GM10248 (cell line): Measurements from ENCODE around the gene EPOP.
"Not testable (repeated sequence)": the region's sequence is repeated elsewhere in the genome, so short reads cannot be mapped to it uniquely, and the experiment has no call there.

Experiments used
- CTCF ChIA-PET: fragments of 300-600 bp; sonication (Branson Sonifier 250); formaldehyde crosslinking; extraction: SDS; loops from one replicate; lab custom pipeline; 2021; ENCODE audit warnings: antibody characterized with exemption; lab: Yijun Ruan, JAX
- POLR2A ChIA-PET: fragments of 350-650 bp; sonication (Branson Sonifier 250); formaldehyde crosslinking; extraction: SDS; loops from one replicate; lab custom pipeline; 2020; ENCODE audit warnings: antibody characterized with exemption; lab: Yijun Ruan, JAX
- DNase-seq: peaks from one replicate; pipeline ENCODE4 v3.0.0; 2012; ENCODE audit errors: extremely low spot score
- TF ChIP-seq, protein P1 (sequence below): IDR thresholded peaks from 2 replicates; pipeline ENCODE4 v1.5.1; 2012; ENCODE audit warnings: mild to moderate bottlenecking, low read depth; ENCODE audit errors: extremely low read depth, missing control alignments, control extremely low read depth

The EPOP gene

DNA sequence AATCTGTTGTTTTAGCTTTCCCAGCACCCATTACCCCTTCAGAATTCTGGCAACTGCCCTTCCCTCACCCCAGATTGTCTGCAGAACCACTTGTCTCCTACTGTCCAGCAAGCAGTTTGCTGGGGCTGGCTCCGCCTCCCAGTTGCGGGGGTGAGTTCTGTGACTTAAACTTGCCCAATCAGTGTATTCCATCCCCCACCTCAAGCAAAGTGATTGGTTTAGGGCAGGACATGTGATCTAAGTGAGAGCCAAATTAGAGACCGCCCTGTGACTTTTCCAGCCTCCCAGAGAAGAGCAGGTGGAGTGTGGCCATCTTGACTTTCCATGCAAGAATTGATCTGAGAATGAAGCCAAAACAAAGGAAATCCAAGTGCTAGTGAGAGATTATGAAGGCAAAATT, 46.3 kb downstream of the EPOP start:
- POLR2A ChIA-PET, result no interaction called here
- CTCF ChIA-PET, result interaction anchor here (1.3 to 1.4 kb wide), 2 partner anchors 39 to 43 kb away, joined by 3 to 5 read pairs; no protein-coding TSS in a partner anchor
- DNase-seq, result no peak
- TF ChIP-seq, protein P1, sequence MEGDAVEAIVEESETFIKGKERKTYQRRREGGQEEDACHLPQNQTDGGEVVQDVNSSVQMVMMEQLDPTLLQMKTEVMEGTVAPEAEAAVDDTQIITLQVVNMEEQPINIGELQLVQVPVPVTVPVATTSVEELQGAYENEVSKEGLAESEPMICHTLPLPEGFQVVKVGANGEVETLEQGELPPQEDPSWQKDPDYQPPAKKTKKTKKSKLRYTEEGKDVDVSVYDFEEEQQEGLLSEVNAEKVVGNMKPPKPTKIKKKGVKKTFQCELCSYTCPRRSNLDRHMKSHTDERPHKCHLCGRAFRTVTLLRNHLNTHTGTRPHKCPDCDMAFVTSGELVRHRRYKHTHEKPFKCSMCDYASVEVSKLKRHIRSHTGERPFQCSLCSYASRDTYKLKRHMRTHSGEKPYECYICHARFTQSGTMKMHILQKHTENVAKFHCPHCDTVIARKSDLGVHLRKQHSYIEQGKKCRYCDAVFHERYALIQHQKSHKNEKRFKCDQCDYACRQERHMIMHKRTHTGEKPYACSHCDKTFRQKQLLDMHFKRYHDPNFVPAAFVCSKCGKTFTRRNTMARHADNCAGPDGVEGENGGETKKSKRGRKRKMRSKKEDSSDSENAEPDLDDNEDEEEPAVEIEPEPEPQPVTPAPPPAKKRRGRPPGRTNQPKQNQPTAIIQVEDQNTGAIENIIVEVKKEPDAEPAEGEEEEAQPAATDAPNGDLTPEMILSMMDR, result no peak

DNA sequence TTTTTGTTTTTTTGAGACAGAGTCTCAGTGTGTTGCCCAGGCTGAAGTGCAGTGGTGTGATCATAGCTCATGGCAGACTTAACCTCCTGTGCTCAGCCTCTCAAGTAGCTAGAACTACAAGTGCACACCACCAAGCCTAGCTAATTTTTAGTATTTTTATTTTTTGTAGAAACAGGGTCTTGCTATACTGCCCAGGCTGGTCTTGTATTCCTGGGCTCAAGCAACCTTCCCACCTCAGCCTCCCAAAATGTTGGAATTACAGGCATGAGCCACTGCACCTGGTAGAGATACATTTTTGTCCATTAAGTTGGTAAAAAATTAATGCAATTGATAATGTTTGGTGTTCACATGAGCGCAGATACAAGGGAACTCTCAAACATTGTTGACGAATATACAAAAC, 46.8 kb downstream of the EPOP start:
- TF ChIP-seq, protein P1, result no peak
- ChIA-PET POLR2A (no interaction called here), CTCF (interaction anchor here (1.3 to 1.4 kb wide), 2 partner anchors 40 to 42 kb away, joined by 3 to 5 read pairs; no protein-coding TSS in a partner anchor)
- no peak for DNase-seq

DNA sequence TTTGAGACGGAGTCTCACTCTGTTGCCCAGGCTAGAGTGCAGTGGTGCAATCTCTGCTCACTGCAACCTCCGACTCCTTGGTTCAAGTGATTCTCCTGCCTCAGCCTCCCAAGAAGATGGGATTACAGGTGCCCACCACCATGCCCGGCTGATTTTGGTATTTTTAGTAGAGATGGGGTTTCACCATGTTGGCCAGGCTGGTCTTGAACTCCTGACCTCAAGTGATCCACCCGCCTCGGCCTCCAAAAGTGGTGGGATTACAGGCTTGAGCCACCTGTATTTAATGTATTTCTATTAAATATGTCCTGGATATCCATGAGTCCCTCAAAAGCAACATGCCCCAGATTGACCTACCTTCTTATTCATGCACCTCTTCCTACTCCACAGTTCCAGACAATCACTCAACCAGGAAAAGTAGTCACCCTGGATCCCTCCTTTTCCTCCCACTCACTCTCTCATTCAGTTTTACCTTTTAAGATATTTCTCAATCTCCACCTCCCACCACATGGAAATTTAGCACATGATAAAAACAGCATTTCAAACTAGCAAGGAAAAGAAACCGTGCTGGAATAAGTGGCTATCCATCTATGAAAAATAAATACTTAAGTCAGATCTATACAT, 48.0 kb downstream of the EPOP start:
- POLR2A ChIA-PET, DNase-seq: not testable (repeated sequence)
- CTCF ChIA-PET, result interaction anchor here (1.3 kb wide), 1 partner anchor 41 kb away, joined by 3 read pairs; no protein-coding TSS in a partner anchor

DNA sequence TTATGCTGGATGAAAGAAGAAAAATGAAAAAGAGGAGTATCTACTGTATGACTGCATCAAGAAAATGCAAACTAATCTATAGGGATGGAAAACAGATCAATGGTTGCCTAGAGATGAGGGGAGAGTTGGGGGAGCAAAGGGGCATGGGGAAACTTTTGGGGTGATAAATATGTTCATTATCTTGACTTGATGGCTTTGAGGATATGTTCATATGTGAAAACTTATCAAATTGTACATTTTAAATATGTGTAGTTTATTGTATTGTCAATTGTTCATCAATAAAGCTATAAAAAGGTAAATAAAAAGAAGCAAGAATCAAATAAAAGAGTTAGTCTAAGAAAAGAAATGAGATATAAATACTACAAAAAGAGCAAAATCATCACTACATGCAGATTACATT, 49.3 kb downstream of the EPOP start:
- TF ChIP-seq, protein P1, result no peak
- DNase-seq, result no peak
- ChIA-PET CTCF (no interaction called here), POLR2A (no interaction called here)

DNA sequence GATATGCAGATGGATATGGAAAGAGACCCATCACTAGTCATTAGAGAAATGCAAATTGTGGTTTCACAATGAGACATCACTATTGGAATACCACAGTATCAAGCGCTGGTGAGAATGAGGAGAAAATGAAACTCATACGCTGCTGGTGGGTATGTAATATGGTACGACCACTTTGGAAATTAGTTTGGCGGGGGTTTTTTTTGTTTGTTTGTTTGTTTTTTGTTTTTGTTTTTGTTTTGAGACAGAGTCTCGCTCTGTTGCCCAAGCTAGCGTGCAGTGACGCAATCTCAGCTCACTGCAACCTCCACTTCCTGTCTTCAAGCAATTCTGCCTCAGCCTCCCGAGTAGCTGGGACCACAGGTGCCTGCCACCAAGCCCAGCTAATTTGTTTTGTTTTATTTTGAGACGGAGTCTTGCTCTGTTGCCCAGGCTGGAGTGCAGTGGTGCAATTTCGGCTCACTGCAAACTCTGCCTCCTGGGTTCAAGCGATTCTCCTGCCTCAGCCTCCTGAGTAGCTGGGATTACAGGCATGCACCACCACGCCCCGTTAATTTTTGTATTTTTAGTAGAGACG, 49.9 kb downstream of the EPOP start:
- peak; percentile 32 for DNase-seq
- POLR2A ChIA-PET, result not testable (repeated sequence)
- CTCF ChIA-PET, result interaction anchor here (2.1 kb wide), 1 partner anchor 67 kb away, joined by 9 read pairs; no protein-coding TSS in a partner anchor
